ENCODE measurements around the gene MCCD1.

DNA sequence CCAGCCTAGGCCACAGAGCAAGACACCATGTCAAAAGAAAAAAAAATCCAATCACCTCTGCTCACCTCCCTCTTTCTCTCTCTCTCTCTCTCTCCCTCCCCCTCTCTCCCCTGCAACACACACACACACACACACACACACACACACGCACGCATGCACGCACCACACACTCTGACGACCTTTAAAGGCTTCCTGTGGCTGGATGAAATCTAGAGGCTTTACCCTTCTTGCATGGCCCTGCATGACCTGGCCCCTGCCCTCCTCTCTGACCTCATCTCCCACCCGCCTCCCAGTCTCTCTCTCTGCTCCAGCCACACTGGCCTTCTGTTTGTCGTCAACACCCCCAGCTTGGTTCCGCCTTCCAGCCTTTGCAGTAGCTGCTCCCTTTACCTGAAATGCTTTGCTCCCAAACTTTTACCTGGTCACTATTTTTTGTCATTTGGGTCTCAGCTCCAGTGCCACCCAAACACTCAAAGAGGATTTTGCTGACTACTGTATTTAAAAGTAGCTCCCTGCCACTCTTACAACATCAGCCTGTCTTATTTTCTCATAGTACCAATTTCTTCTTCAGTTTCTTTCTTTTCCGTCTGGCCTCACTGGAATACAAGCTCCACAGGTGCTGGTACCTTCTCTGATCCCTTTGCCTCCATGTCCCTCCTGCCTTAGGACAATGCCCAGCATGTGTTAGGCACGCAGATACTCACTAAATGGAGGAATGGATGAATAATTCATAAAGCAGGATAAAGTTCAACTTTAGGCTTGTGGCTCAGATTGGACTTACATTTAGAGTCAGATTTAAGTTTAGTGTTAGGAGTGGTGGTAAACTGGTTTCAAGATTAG, 39.0 kb downstream of the MCCD1 start:
- TF ChIP-seq EZH2 (conservative IDR thresholded peaks at IDR 0.05; ENCODE audit: low read depth, low read length): no peak
- TF ChIP-seq ZNF724P (CRISPR knock-in tag; IDR thresholded peaks at IDR 0.05; ENCODE audit: borderline replicate concordance): no peak
- TF ChIP-seq, protein P1, sequence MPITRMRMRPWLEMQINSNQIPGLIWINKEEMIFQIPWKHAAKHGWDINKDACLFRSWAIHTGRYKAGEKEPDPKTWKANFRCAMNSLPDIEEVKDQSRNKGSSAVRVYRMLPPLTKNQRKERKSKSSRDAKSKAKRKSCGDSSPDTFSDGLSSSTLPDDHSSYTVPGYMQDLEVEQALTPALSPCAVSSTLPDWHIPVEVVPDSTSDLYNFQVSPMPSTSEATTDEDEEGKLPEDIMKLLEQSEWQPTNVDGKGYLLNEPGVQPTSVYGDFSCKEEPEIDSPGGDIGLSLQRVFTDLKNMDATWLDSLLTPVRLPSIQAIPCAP (CRISPR knock-in tag; IDR thresholded peaks at IDR 0.05; ENCODE audit: low read depth): no peak
- TF ChIP-seq, protein P2, sequence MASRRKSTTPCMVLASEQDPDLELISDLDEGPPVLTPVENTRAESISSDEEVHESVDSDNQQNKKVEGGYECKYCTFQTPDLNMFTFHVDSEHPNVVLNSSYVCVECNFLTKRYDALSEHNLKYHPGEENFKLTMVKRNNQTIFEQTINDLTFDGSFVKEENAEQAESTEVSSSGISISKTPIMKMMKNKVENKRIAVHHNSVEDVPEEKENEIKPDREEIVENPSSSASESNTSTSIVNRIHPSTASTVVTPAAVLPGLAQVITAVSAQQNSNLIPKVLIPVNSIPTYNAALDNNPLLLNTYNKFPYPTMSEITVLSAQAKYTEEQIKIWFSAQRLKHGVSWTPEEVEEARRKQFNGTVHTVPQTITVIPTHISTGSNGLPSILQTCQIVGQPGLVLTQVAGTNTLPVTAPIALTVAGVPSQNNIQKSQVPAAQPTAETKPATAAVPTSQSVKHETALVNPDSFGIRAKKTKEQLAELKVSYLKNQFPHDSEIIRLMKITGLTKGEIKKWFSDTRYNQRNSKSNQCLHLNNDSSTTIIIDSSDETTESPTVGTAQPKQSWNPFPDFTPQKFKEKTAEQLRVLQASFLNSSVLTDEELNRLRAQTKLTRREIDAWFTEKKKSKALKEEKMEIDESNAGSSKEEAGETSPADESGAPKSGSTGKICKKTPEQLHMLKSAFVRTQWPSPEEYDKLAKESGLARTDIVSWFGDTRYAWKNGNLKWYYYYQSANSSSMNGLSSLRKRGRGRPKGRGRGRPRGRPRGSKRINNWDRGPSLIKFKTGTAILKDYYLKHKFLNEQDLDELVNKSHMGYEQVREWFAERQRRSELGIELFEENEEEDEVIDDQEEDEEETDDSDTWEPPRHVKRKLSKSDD (CRISPR knock-in tag; IDR thresholded peaks at IDR 0.05; ENCODE audit: low read depth): no peak
- no peak for TF ChIP-seq JUND (CRISPR knock-in tag; IDR thresholded peaks at IDR 0.05)
- TF ChIP-seq REST (IDR thresholded peaks at IDR 0.05; ENCODE audit: borderline replicate concordance in 1 of 2, low read depth in 1 of 2, low read length in 2 of 2): no peak
- TF ChIP-seq, protein P3, sequence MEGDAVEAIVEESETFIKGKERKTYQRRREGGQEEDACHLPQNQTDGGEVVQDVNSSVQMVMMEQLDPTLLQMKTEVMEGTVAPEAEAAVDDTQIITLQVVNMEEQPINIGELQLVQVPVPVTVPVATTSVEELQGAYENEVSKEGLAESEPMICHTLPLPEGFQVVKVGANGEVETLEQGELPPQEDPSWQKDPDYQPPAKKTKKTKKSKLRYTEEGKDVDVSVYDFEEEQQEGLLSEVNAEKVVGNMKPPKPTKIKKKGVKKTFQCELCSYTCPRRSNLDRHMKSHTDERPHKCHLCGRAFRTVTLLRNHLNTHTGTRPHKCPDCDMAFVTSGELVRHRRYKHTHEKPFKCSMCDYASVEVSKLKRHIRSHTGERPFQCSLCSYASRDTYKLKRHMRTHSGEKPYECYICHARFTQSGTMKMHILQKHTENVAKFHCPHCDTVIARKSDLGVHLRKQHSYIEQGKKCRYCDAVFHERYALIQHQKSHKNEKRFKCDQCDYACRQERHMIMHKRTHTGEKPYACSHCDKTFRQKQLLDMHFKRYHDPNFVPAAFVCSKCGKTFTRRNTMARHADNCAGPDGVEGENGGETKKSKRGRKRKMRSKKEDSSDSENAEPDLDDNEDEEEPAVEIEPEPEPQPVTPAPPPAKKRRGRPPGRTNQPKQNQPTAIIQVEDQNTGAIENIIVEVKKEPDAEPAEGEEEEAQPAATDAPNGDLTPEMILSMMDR (CRISPR knock-in tag; IDR thresholded peaks at IDR 0.05): no peak
- TF ChIP-seq PCBP1 (IDR thresholded peaks at IDR 0.05; ENCODE audit: borderline replicate concordance, low read depth, low read length): no peak
- no peak for TF ChIP-seq PTBP1 (IDR thresholded peaks at IDR 0.05; ENCODE audit: low read depth, low read length, poor library complexity, severe bottlenecking)
- no peak for TF ChIP-seq SNAPC5 (CRISPR knock-in tag; IDR thresholded peaks at IDR 0.05; ENCODE audit: borderline replicate concordance)
- TF ChIP-seq BATF2 (CRISPR knock-in tag; IDR thresholded peaks at IDR 0.05): no peak

Measured in HepG2 (cell line).